ENCODE data around the gene TIMM9.

DNA sequence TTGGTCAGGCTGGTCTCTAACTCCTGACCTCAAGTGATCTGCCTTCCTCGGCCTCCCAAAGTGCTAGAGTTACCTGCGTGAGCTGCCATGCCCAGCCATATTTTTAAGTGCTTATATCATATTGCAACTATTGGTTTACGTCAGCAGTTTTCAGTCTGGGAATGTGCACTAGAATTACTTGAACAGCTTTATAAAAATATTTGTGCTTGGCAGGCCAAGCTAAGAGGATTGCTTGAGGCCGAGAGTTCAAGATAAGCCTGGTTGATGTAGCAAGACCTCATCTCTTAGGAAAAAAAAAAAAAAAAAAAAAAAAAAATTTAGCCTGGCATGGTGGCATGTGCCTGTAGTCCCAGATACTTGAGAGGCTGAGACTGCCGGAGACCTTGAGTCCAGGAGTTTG is 17.3 kb upstream of the TIMM9 start:
- TF ChIP-seq, protein P1, sequence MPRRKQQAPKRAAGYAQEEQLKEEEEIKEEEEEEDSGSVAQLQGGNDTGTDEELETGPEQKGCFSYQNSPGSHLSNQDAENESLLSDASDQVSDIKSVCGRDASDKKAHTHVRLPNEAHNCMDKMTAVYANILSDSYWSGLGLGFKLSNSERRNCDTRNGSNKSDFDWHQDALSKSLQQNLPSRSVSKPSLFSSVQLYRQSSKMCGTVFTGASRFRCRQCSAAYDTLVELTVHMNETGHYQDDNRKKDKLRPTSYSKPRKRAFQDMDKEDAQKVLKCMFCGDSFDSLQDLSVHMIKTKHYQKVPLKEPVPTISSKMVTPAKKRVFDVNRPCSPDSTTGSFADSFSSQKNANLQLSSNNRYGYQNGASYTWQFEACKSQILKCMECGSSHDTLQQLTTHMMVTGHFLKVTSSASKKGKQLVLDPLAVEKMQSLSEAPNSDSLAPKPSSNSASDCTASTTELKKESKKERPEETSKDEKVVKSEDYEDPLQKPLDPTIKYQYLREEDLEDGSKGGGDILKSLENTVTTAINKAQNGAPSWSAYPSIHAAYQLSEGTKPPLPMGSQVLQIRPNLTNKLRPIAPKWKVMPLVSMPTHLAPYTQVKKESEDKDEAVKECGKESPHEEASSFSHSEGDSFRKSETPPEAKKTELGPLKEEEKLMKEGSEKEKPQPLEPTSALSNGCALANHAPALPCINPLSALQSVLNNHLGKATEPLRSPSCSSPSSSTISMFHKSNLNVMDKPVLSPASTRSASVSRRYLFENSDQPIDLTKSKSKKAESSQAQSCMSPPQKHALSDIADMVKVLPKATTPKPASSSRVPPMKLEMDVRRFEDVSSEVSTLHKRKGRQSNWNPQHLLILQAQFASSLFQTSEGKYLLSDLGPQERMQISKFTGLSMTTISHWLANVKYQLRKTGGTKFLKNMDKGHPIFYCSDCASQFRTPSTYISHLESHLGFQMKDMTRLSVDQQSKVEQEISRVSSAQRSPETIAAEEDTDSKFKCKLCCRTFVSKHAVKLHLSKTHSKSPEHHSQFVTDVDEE (CRISPR knock-in tag; IDR thresholded peaks at IDR 0.05), result no peak
- no peak for TF ChIP-seq ISL1 (CRISPR knock-in tag; IDR thresholded peaks at IDR 0.05)

Measured in SK-N-SH treated with all-trans-retinoic acid at 6 μM for 48 hours (cell line).